CD4-positive, alpha-beta T cell (primary cell): ENCODE measurements around the gene TMC7. TPM values are rescaled to one million over a fixed set of nuclear protein-coding genes. Genes with fewer than 3 reads are reported as not detected.

Source experiments
- ATAC-seq: fragments of 200-7000 bp; cut with Tn5 transposase; one replicate; pipeline ENCODE4 v1.10.0; 2022; ENCODE audit warnings: mild to moderate bottlenecking; ENCODE audit not compliant: poor library complexity
- CTCF ChIA-PET: fragments of 350-600 bp; sonication (Branson Sonifier 250); formaldehyde crosslinking; loops from one replicate; lab custom pipeline; 2021; ENCODE audit warnings: antibody characterized with exemption, inconsistent platforms; lab: Charles Lee
- POLR2A ChIA-PET: fragments of 350-600 bp; sonication (Branson Sonifier 250); formaldehyde crosslinking; loops from one replicate; lab custom pipeline; 2021; ENCODE audit warnings: antibody characterized with exemption, inconsistent platforms; lab: Charles Lee
- DNase-seq, 14 experiments: peaks; one replicate each; pipeline ENCODE4 v3.0.0-alpha.2; 2013 to 2020; ENCODE audit warnings: mixed read lengths in 2 of 14
- H3K27ac ChIP-seq, 2 donors: one replicate each; pipeline versions ENCODE4 v1.5.1 to v1.7.0; 2013; ENCODE audit warnings: low read length in 2 of 2, low read depth in 1 of 2, mild to moderate bottlenecking in 1 of 2
- H3K27me3 ChIP-seq, 2 experiments: 1 replicate in 1 of 2; 2 replicates in 1 of 2; pipeline versions ENCODE4 v1.6.1 to v1.7.0; 2013; ENCODE audit warnings: low read length in 2 of 2, control low read depth in 1 of 2, mild to moderate bottlenecking in 1 of 2, moderate library complexity in 1 of 2; ENCODE audit not compliant: insufficient read depth in 2 of 2, control insufficient read depth in 1 of 2
- H3K36me3 ChIP-seq: one replicate; pipeline ENCODE4 v1.6.1; 2013; ENCODE audit warnings: low read length, control low read depth; ENCODE audit not compliant: insufficient read depth
- H3K4me1 ChIP-seq: one replicate; pipeline ENCODE4 v1.6.1; 2013; ENCODE audit warnings: low read length, control low read depth; ENCODE audit not compliant: insufficient read depth
- H3K4me3 ChIP-seq: one replicate; pipeline ENCODE4 v1.5.1; 2013; ENCODE audit warnings: mild to moderate bottlenecking, low read length, moderate library complexity
- H3K9me3 ChIP-seq, 2 experiments: 1 replicate in 1 of 2; 2 replicates in 1 of 2; pipeline versions ENCODE4 v1.6.1 to v1.7.0; 2013; ENCODE audit warnings: low read length in 2 of 2, mild to moderate bottlenecking in 2 of 2, control low read depth in 1 of 2, moderate library complexity in 1 of 2; ENCODE audit not compliant: control insufficient read depth in 1 of 2, insufficient read depth in 1 of 2
- H3K27ac Mint-ChIP-seq: one replicate; pipeline ENCODE4 v1.8.0; 2020; ENCODE audit warnings: mixed read lengths
- H3K27me3 Mint-ChIP-seq: one replicate; pipeline ENCODE4 v1.8.0; 2021; ENCODE audit warnings: mixed read lengths
- H3K36me3 Mint-ChIP-seq: one replicate; pipeline ENCODE4 v1.8.0; 2021; ENCODE audit warnings: low read depth, mixed read lengths
- H3K4me1 Mint-ChIP-seq: one replicate; pipeline ENCODE4 v1.8.0; 2021; ENCODE audit warnings: low read depth, mixed read lengths
- H3K4me3 Mint-ChIP-seq: one replicate; pipeline ENCODE4 v1.8.0; 2020; ENCODE audit warnings: mild to moderate bottlenecking, mixed read lengths
- H3K9me3 Mint-ChIP-seq: one replicate; pipeline ENCODE4 v1.8.0; 2020; ENCODE audit warnings: mixed read lengths
- intact Hi-C, 2 experiments: fragments of 100-400 bp; cut with DNase I in 1 of 2; cut with micrococcal nuclease in 1 of 2; formaldehyde crosslinking; loops; one replicate each; pipeline versions ENCODE4 v1.15.1 to v1.9.0; 2023 to 2025; cut with DNase I, micrococcal nuclease
- total RNA-seq, 174 experiments: library from RNA in 2 of 174; stranded (reverse) in 2 of 174; gene quantifications; one replicate each; pipeline ENCODE4 v1.2.3 and lab custom pipeline; 2021 to 2026
- TF ChIP-seq, protein P1 (sequence below): fragments of 200-600 bp; IDR thresholded peaks from one replicate; pipeline ENCODE4 v1.8.0; 2022; ENCODE audit warnings: antibody characterized with exemption, mild to moderate bottlenecking

The TMC7 gene
- total RNA-seq, 2 experiments from 2014 or later = not detected

DNA sequence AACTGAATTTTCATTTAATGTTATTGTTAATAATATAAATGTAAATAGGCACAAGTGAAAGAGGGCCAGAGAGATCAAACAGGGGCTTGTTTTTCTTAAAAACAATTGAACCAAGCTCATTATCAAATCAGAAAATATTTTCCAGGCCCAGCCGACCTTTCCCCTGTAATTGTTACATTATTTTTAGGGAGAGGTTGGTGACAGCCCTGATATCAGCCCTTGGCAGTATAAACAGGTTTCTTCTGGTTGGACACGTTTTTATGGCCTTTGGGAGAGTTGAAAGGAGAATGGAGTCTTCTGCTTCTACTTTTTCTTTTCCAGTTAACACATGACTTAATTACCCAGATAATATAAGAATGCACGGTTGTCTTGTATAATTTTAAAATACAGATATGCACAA is 43.7 kb downstream of the TMC7 start:
- H3K36me3 Mint-ChIP-seq = no peaks in the 10 kb centered on the region
- H3K4me1 Mint-ChIP-seq = no peaks in the 10 kb centered on the region
- H3K4me1 ChIP-seq = no peaks in the 10 kb centered on the region
- no peak overlapping the region for H3K27ac Mint-ChIP-seq
- H3K27me3 ChIP-seq = no peaks in the 10 kb centered on the region
- POLR2A ChIA-PET = no interaction called here
- no peaks in the 10 kb centered on the region for H3K36me3 ChIP-seq
- intact Hi-C loops = no loop called here
- H3K4me3 ChIP-seq = no peak overlapping the region
- H3K9me3 Mint-ChIP-seq = no peaks in the 10 kb centered on the region
- TF ChIP-seq, protein P1, sequence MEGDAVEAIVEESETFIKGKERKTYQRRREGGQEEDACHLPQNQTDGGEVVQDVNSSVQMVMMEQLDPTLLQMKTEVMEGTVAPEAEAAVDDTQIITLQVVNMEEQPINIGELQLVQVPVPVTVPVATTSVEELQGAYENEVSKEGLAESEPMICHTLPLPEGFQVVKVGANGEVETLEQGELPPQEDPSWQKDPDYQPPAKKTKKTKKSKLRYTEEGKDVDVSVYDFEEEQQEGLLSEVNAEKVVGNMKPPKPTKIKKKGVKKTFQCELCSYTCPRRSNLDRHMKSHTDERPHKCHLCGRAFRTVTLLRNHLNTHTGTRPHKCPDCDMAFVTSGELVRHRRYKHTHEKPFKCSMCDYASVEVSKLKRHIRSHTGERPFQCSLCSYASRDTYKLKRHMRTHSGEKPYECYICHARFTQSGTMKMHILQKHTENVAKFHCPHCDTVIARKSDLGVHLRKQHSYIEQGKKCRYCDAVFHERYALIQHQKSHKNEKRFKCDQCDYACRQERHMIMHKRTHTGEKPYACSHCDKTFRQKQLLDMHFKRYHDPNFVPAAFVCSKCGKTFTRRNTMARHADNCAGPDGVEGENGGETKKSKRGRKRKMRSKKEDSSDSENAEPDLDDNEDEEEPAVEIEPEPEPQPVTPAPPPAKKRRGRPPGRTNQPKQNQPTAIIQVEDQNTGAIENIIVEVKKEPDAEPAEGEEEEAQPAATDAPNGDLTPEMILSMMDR = no peak
- CTCF ChIA-PET = no interaction called here
- ATAC-seq (no peak), DNase-seq (no peak)
- no peak overlapping the region for H3K27ac ChIP-seq
- no peaks in the 10 kb centered on the region for H3K27me3 Mint-ChIP-seq
- H3K4me3 Mint-ChIP-seq = no peak overlapping the region
- H3K9me3 ChIP-seq = no peaks in the 10 kb centered on the region

DNA sequence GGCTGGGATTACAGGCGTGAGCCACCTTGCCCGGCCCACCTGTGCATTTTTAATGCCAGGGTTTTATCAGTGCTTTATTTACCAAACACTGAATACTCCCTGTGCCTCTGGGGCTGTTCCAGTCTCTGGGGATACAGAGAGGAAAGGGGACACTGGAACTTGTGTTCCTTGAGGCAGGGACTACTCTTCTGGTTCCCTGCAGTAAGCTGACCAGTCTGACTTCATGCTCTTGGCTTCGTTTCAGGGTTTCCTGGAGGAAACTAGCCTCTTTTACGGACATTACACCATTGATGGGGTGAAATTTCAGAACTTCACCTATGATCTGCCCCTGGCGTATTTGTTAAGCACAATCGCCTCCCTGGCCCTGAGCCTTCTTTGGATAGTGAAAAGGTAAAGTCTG is 46.2 kb downstream of the TMC7 start:
- Mint-ChIP-seq H3K9me3 (no peaks in the 10 kb centered on the region), H3K36me3 (no peaks in the 10 kb centered on the region), H3K4me1 (no peaks in the 10 kb centered on the region), H3K27ac (no peak overlapping the region), H3K27me3 (peaks cover 4% of the 10 kb centered on the region), H3K4me3 (no peak overlapping the region)
- POLR2A ChIA-PET = no interaction called here
- no peak for DNase-seq
- TF ChIP-seq, protein P1 = no peak
- no peak for ATAC-seq
- Histone ChIP-seq H3K27me3 (peaks cover 0 to 2% of the 10 kb centered on the region in 2 experiments), H3K9me3 (no peaks in the 10 kb centered on the region), H3K36me3 (no peaks in the 10 kb centered on the region), H3K4me3 (no peak overlapping the region), H3K27ac (no peak overlapping the region), H3K4me1 (no peaks in the 10 kb centered on the region)
- intact Hi-C loops = no loop called here
- CTCF ChIA-PET = no interaction called here

DNA sequence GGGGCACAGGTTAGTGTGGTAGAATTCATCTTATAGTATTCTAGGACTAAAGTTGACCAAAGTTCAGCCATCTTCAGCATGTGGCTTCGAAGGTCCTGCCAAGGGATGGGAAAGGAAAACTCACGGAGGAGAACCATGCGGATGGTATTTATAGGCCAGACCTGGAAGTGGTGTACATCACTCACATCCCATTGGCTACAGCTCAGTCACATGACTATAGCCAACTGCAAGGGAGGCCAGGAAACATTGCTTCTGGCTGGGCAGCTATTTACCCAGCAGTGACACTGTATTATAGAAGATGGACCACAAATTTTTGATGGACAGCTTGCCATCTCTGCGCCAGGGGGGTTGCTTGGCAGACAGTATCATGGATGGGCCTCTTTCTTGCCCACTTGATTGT is 48.0 kb downstream of the TMC7 start:
- Mint-ChIP-seq H3K27ac (no peak overlapping the region), H3K9me3 (no peaks in the 10 kb centered on the region), H3K4me3 (no peak overlapping the region), H3K36me3 (no peaks in the 10 kb centered on the region), H3K4me1 (no peaks in the 10 kb centered on the region), H3K27me3 (peaks cover 4% of the 10 kb centered on the region)
- TF ChIP-seq, protein P1 = no peak
- Histone ChIP-seq H3K9me3 (no peaks in the 10 kb centered on the region), H3K4me3 (no peak overlapping the region), H3K36me3 (no peaks in the 10 kb centered on the region), H3K27me3 (peaks cover 0 to 2% of the 10 kb centered on the region in 2 experiments), H3K27ac (no peak overlapping the region), H3K4me1 (no peaks in the 10 kb centered on the region)
- no peak for DNase-seq
- intact Hi-C loops = no loop called here
- POLR2A ChIA-PET = no interaction called here
- no peak for ATAC-seq
- CTCF ChIA-PET = no interaction called here
